ENCODE measurements around the gene CACNB4.
A peak's percentile ranks its signal among the peaks of the same experiment; 100 is the strongest.

The CACNB4 gene

GRCh38 chr2:151975460-151976414, 123.1 kb downstream of the CACNB4 start:
- no peak for DNase-seq (ENCODE audit: low read depth)

- DNase-seq (ENCODE audit: low read depth), result no peak
Measured at GRCh38 chr2:151974988-151975387, 123.9 kb downstream of the CACNB4 start.

GRCh38 chr2:151973901-151974199, 125.0 kb downstream of the CACNB4 start:
- DNase-seq (ENCODE audit: low read depth), result no peak

- no peak for DNase-seq (ENCODE audit: low read depth)
Measured at GRCh38 chr2:151973013-151973900, 125.6 kb downstream of the CACNB4 start.

- no peak for DNase-seq (ENCODE audit: low read depth)
Measured at GRCh38 chr2:151972241-151973012, 126.4 kb downstream of the CACNB4 start.

- no peak for DNase-seq (ENCODE audit: low read depth)
Measured at GRCh38 chr2:151971301-151972051, 127.4 kb downstream of the CACNB4 start.

GRCh38 chr2:151968770-151969470, 129.9 kb downstream of the CACNB4 start:
- DNase-seq (ENCODE audit: low read depth), result no peak

- no peak for DNase-seq (ENCODE audit: low read depth)
Measured at GRCh38 chr2:151967829-151968722, 130.8 kb downstream of the CACNB4 start.

- no peak for DNase-seq (ENCODE audit: low read depth)
Measured at GRCh38 chr2:151965884-151966283, 133.0 kb downstream of the CACNB4 start.

GRCh38 chr2:151961558-151961957, 137.3 kb downstream of the CACNB4 start:
- DNase-seq (ENCODE audit: low read depth), result no peak

GRCh38 chr2:151959238-151959637, 139.6 kb downstream of the CACNB4 start:
- no peak for DNase-seq (ENCODE audit: low read depth)

GRCh38 chr2:151953467-151953866, 145.4 kb downstream of the CACNB4 start:
- DNase-seq (ENCODE audit: low read depth), result no peak

GRCh38 chr2:151952691-151953456, 146.0 kb downstream of the CACNB4 start:
- DNase-seq (ENCODE audit: low read depth), result no peak

- DNase-seq (ENCODE audit: low read depth), result peak; percentile 13
Measured at GRCh38 chr2:151947813-151948165, 151.1 kb downstream of the CACNB4 start.

- DNase-seq (ENCODE audit: low read depth), result no peak
Measured at GRCh38 chr2:151946899-151947812, 151.7 kb downstream of the CACNB4 start.

- DNase-seq (ENCODE audit: low read depth), result no peak
Measured at GRCh38 chr2:151946250-151946884, 152.5 kb downstream of the CACNB4 start.

- no peak for DNase-seq (ENCODE audit: low read depth)
Measured at GRCh38 chr2:151945602-151946001, 153.2 kb downstream of the CACNB4 start.
